ENCODE data around the gene TPPP.
"Not testable (repeated sequence)": the region's sequence is repeated elsewhere in the genome, so short reads cannot be mapped to it uniquely, and the experiment has no call there.

- TF ChIP-seq GATA3, GATA2 (IDR thresholded peaks at IDR 0.05; ENCODE audit: low read depth, low read length): not testable (repeated sequence)
Measured at GRCh38 chr5:693271-694041, at the start of gene TPPP.
